H1 (cell line): ENCODE results near the gene STK11IP. TPM values are rescaled to one million over a fixed set of nuclear protein-coding genes. Genes with fewer than 3 reads are reported as not detected.

Experiments
- FOSL1 ChIP-seq: IDR thresholded peaks from 2 replicates; pipeline ENCODE4 v1.6.1; 2011; ENCODE audit warnings: mild to moderate bottlenecking, low read depth, low read length, moderate library complexity; ENCODE audit not compliant: insufficient read depth
- HDAC2 ChIP-seq, 2 experiments: fragments of 300-600 bp in 1 of 2; sonication (generic) in 1 of 2; IDR thresholded peaks; 2 replicates each; pipeline ENCODE4 v1.6.1; 2011 to 2012; ENCODE audit warnings: low read depth in 2 of 2, low read length in 2 of 2, mild to moderate bottlenecking in 2 of 2, moderate library complexity in 2 of 2, borderline replicate concordance in 1 of 2, inconsistent platforms in 1 of 2
- POLR2AphosphoS5 ChIP-seq: IDR thresholded peaks from 2 replicates; pipeline ENCODE4 v1.6.1; 2011; ENCODE audit warnings: low read depth, low read length
- SIN3A ChIP-seq, 2 experiments: IDR thresholded peaks in 1 of 2; conservative IDR thresholded peaks in 1 of 2; 2 replicates each; pipeline ENCODE4 v1.6.1; 2011 to 2012; ENCODE audit warnings: low read length in 2 of 2, improper control_type of control experiment in 1 of 2, low read depth in 1 of 2, mild to moderate bottlenecking in 1 of 2
- TAF7 ChIP-seq: optimal IDR thresholded peaks from 2 replicates; pipeline ENCODE3; 2011; ENCODE audit warnings: low read depth, mild to moderate bottlenecking, inconsistent platforms, low read length, moderate library complexity, borderline replicate concordance
- TCF12 ChIP-seq: IDR thresholded peaks from 2 replicates; pipeline ENCODE4 v1.6.1; 2011; ENCODE audit warnings: low read depth, mild to moderate bottlenecking, low read length
- polyA plus RNA-seq, 7 experiments: library from polyadenylated mRNA; depleted of rRNA in 3 of 7; stranded (reverse) in 5 of 7; unstranded in 2 of 7; fragments of >200 nt in 5 of 7; fragments of 200-250 nt in 2 of 7; gene quantifications; 1 replicate in 5 of 7; 2 replicates in 1 of 7; 4 replicates in 1 of 7; pipeline versions ENCODE4 v1.2.1 to v1.2.3, GENCODE V29; 2011 to 2013; ENCODE audit warnings: missing spikeins in 2 of 7, mixed read lengths in 2 of 7
- total RNA-seq: library from RNA; stranded (reverse); fragmentation: NEBNext Ultra II Directional; extraction: Animal tissue kit (Norgen Biotek cat#: 25700); gene quantifications from 2 replicates; pipeline ENCODE4 v1.2.1, GENCODE V29; 2021

Gene STK11IP
- total and polyA plus RNA-seq, 2 of the 8 experiments (the other 6 are each of a cell fraction or from before 2014, with no cell fraction given) = 18.5 to 29.6 TPM

- TF ChIP-seq TCF12 (no peak), HDAC2 (IDR thresholded peaks at IDR 0.05; ENCODE audit: borderline replicate concordance in 1 of 2, low read depth in 2 of 2, low read length in 2 of 2) (0 out of 4 replicates have a peak, but pooled peaks of 1 of the 2 experiments have one; percentile 24), POLR2AphosphoS5 (no peak; the same call in 1 of the 2 replicates), FOSL1 (no peak), TAF7 (no peak), SIN3A (conservative IDR thresholded peaks at IDR 0.05 in 1 of 2, IDR thresholded peaks at IDR 0.05 in 1 of 2; ENCODE audit: low read depth in 1 of 2, low read length in 2 of 2) (peak in 1 of 2 experiments; percentile 74; a peak in 2 of 4 replicates)
These were observed 45.1 kb upstream of the STK11IP start (continued) for GRCh38 chr2:219552382-219553167.
